ENCODE measurements around the gene S100A9.

The S100A9 gene

DNA sequence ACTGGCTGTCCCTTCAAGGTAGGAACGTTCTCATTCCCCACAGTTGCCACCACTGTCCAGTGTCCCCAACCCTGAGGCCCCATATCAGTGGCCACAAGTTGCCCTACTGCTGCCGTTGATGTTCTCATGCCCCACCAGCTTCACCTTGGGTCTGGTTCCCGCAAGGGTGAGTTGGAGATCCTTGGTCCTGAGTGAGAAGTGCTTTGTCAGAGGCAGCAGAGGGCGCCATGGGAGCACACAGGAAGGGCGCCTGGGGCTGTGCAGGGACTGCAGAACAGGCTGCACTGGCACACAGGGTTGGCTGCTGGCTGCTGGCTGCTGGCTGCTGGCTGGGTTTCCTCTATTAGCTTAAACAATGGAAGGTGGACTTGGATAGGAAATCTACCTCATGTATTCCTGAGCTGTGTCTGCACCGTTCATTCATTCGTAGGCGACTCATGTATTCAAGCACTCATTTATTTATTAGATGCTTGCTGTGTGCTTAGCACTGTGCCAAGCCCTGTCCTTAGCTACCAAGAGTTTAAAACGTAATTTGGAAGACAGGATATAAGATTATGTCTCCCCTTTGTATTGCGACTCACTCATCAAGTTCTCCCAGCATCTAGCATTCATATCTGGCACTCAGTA lies 2.1 kb upstream of the S100A9 start:
- Histone ChIP-seq H2AFZ (ENCODE audit: low read depth, low read length) (no peak overlapping the region), H3K4me3 (ENCODE audit: insufficient read depth in 1 of 2, low read depth in 1 of 2, low read length in 2 of 2) (no peak overlapping the region), H3K4me2 (ENCODE audit: low read length, poor library complexity, severe bottlenecking) (no peak overlapping the region), H3K9ac (ENCODE audit: low read length) (no peak overlapping the region), H3K36me3 (ENCODE audit: control insufficient read depth in 1 of 2, insufficient read depth in 2 of 2, low read depth in 1 of 2, low read length in 2 of 2) (no peaks in the 10 kb centered on the region), H4K91ac (ENCODE audit: low read length) (no peak overlapping the region), H2BK12ac (ENCODE audit: low read length in 2 of 2) (no peak overlapping the region), H2BK15ac (ENCODE audit: low read depth, poor library complexity, severe bottlenecking) (no peak overlapping the region), H2AK5ac (ENCODE audit: low read length, severe bottlenecking) (no peak overlapping the region), H3K4me1 (ENCODE audit: control insufficient read depth, insufficient read depth, low read depth, low read length) (no peaks in the 10 kb centered on the region), H3K9me3 (ENCODE audit: control insufficient read depth, low read length) (no peaks in the 10 kb centered on the region), H3K79me1 (replicated peaks; ENCODE audit: low read length, poor library complexity, severe bottlenecking) (no peaks in the 10 kb centered on the region), H3K14ac (ENCODE audit: low read length in 2 of 2) (no peak overlapping the region), H3K27ac (ENCODE audit: low read length, poor library complexity, severe bottlenecking) (no peak overlapping the region), H3K27me3 (ENCODE audit: control insufficient read depth in 1 of 2, insufficient read depth in 1 of 2, low read length in 2 of 2) (peaks cover 0 to 74% of the 10 kb centered on the region in 2 experiments), H2BK120ac (ENCODE audit: low read depth, low read length) (no peak overlapping the region), H4K8ac (ENCODE audit: low read length) (no peak overlapping the region), H3K23ac (ENCODE audit: low read length in 2 of 2) (no peak overlapping the region), H3K4ac (ENCODE audit: low read depth in 1 of 2, low read length in 2 of 2) (no peak overlapping the region), H2BK5ac (ENCODE audit: low read depth, low read length, poor library complexity, severe bottlenecking) (no peak overlapping the region), H3K18ac (ENCODE audit: low read depth in 1 of 2, low read length in 2 of 2) (no peak overlapping the region)
- DNase-seq = peak; percentile 24
- whole genome bisulfite sequencing = 43% methylated on average over 7 of the region's 10 CpGs

DNA sequence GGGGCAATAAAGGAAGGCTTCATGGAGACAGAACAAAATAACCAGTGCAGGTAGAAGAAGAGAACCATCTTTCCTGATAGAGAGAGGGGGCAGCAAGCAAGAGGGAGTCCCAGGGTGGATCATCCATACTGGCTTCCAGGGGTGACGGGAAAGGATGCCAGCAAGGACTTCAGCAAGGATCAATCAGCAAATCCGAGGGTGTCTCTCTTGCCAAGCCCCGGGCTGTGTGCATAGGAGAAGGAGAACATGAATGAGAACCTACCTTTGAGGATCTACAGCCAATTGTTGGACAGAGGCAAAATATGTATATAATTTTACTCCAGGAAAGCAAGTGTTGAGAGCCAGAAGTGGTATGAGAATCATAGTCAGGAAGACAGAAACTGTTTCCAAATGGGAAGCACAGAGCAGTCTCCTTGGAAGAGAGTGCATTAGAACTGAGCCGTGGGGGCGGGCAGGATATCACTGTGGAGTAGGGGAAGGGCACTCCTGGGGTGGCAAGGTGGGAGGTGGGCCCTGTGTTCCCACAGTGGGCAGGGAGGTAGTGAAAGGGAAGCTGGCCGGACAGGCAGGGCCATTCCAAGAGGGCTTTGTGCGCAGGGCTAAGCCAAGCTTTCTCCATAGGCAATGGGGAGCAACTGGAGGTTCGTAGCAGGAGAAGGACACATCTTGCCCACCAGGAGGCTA lies 1.1 kb upstream of the S100A9 start:
- no peak overlapping the region for H2AFZ ChIP-seq (ENCODE audit: low read depth, low read length)

DNA sequence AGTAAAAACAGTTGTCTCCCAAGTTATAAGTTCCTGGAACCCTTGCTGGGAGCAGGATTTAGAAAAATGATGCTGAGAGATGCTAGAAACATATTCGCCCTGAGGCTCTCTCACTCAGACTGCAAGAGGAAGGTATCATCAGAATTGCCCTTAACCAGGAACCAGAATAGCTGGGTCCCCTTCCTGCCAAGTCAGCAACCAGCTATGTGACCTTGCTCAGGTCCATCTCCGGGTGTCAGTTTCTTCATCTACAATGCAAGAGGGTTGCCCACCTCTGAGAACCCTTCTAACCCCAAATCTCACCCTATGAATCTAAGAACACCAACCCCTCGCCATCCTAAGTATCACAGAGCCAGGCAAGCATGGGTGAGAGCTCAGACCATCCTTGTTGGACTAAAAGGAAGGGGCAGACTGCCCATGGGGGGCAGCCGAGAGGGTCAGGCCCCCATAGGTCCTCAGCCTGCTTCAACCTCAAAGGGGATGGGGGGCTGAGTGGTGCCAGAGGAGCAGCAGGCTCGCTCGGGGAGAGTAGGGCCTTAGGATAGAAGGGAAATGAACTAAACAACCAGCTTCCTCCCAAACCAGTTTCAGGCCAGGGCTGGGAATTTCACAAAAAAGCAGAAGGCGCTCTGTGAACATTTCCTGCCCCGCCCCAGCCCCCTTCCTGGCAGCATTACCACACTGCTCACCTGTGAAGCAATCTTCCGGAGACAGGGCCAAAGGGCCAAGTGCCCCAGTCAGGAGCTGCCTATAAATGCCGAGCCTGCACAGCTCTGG lies 390 bp upstream of the S100A9 start:
- H2BK15ac ChIP-seq (ENCODE audit: low read depth, poor library complexity, severe bottlenecking) = no peak overlapping the region
- no peak overlapping the region for H4K91ac ChIP-seq (ENCODE audit: low read length)
- no peak overlapping the region for H4K8ac ChIP-seq (ENCODE audit: low read length)
- H3K9ac ChIP-seq (ENCODE audit: low read length) = no peak overlapping the region
- no peak overlapping the region for H3K4me3 ChIP-seq (ENCODE audit: insufficient read depth in 1 of 2, low read depth in 1 of 2, low read length in 2 of 2)
- no peak overlapping the region for H2BK12ac ChIP-seq (ENCODE audit: low read length in 2 of 2)
- H3K79me1 ChIP-seq (replicated peaks; ENCODE audit: low read length, poor library complexity, severe bottlenecking) = no peaks in the 10 kb centered on the region
- no peaks in the 10 kb centered on the region for H3K9me3 ChIP-seq (ENCODE audit: control insufficient read depth, low read length)
- H2AFZ ChIP-seq (ENCODE audit: low read depth, low read length) = no peak overlapping the region
- H3K4me2 ChIP-seq (ENCODE audit: low read length, poor library complexity, severe bottlenecking) = no peak overlapping the region
- no peak overlapping the region for H3K4ac ChIP-seq (ENCODE audit: low read depth in 1 of 2, low read length in 2 of 2)
- H3K4me1 ChIP-seq (ENCODE audit: control insufficient read depth, insufficient read depth, low read depth, low read length) = no peaks in the 10 kb centered on the region
- WGBS = 80% methylated on average over 10 of the region's 10 CpGs
- no peak overlapping the region for H3K18ac ChIP-seq (ENCODE audit: low read depth in 1 of 2, low read length in 2 of 2)
- H2BK5ac ChIP-seq (ENCODE audit: low read depth, low read length, poor library complexity, severe bottlenecking) = no peak overlapping the region
- H3K23ac ChIP-seq (ENCODE audit: low read length in 2 of 2) = no peak overlapping the region
- no peak overlapping the region for H2AK5ac ChIP-seq (ENCODE audit: low read length, severe bottlenecking)
- H2BK120ac ChIP-seq (ENCODE audit: low read depth, low read length) = no peak overlapping the region
- no peak for DNase-seq
- no peaks in the 10 kb centered on the region for H3K36me3 ChIP-seq (ENCODE audit: control insufficient read depth in 1 of 2, insufficient read depth in 2 of 2, low read depth in 1 of 2, low read length in 2 of 2)
- H3K27ac ChIP-seq (ENCODE audit: low read length, poor library complexity, severe bottlenecking) = no peak overlapping the region
- peaks cover 7 to 77% of the 10 kb centered on the region in 2 experiments for H3K27me3 ChIP-seq (ENCODE audit: control insufficient read depth in 1 of 2, insufficient read depth in 1 of 2, low read length in 2 of 2)
- no peak overlapping the region for H3K14ac ChIP-seq (ENCODE audit: low read length in 2 of 2)

More for the DNA sequence above, 1.1 kb upstream of the S100A9 start:
- no peak overlapping the region for H3K4ac ChIP-seq (ENCODE audit: low read depth in 1 of 2, low read length in 2 of 2)
- no peak overlapping the region for H2BK12ac ChIP-seq (ENCODE audit: low read length in 2 of 2)
- H3K14ac ChIP-seq (ENCODE audit: low read length in 2 of 2) = no peak overlapping the region
- no peak overlapping the region for H3K4me3 ChIP-seq (ENCODE audit: insufficient read depth in 1 of 2, low read depth in 1 of 2, low read length in 2 of 2)
- H3K9ac ChIP-seq (ENCODE audit: low read length) = no peak overlapping the region
- no peaks in the 10 kb centered on the region for H3K9me3 ChIP-seq (ENCODE audit: control insufficient read depth, low read length)
- H3K79me1 ChIP-seq (replicated peaks; ENCODE audit: low read length, poor library complexity, severe bottlenecking) = no peaks in the 10 kb centered on the region
- H3K27me3 ChIP-seq (ENCODE audit: control insufficient read depth in 1 of 2, insufficient read depth in 1 of 2, low read length in 2 of 2) = peaks cover 3 to 69% of the 10 kb centered on the region in 2 experiments
- no peak overlapping the region for H4K8ac ChIP-seq (ENCODE audit: low read length)
- no peak overlapping the region for H2BK15ac ChIP-seq (ENCODE audit: low read depth, poor library complexity, severe bottlenecking)
- H3K27ac ChIP-seq (ENCODE audit: low read length, poor library complexity, severe bottlenecking) = no peak overlapping the region
- no peak overlapping the region for H3K18ac ChIP-seq (ENCODE audit: low read depth in 1 of 2, low read length in 2 of 2)
- H3K4me2 ChIP-seq (ENCODE audit: low read length, poor library complexity, severe bottlenecking) = no peak overlapping the region
- no peak for DNase-seq
- H2BK120ac ChIP-seq (ENCODE audit: low read depth, low read length) = no peak overlapping the region
- no peak overlapping the region for H2BK5ac ChIP-seq (ENCODE audit: low read depth, low read length, poor library complexity, severe bottlenecking)
- H3K23ac ChIP-seq (ENCODE audit: low read length in 2 of 2) = no peak overlapping the region
- 73% methylated on average over 8 of the region's 8 CpGs for WGBS
- H2AK5ac ChIP-seq (ENCODE audit: low read length, severe bottlenecking) = no peak overlapping the region
- no peaks in the 10 kb centered on the region for H3K36me3 ChIP-seq (ENCODE audit: control insufficient read depth in 1 of 2, insufficient read depth in 2 of 2, low read depth in 1 of 2, low read length in 2 of 2)
- H3K4me1 ChIP-seq (ENCODE audit: control insufficient read depth, insufficient read depth, low read depth, low read length) = no peaks in the 10 kb centered on the region
- no peak overlapping the region for H4K91ac ChIP-seq (ENCODE audit: low read length)

DNA sequence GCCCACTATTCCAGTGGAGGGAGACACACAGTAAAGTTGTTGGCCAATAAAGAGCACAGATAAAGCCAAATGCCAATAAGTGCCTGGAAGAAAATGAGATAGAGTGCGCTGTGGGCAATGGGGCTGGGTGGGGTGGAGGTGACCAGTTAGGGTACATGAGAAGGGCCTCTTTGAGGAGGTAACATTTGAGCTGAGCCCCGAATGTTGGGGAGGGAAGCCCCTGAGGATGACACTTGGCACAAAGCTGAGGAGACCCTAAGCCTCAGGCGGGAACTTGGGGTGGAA lies 979 bp downstream of the S100A9 start:
- no peak overlapping the region for H3K9ac ChIP-seq (ENCODE audit: low read length)
- H2BK120ac ChIP-seq (ENCODE audit: low read depth, low read length) = no peak overlapping the region
- no peak overlapping the region for H3K14ac ChIP-seq (ENCODE audit: low read length in 2 of 2)
- no peaks in the 10 kb centered on the region for H3K79me1 ChIP-seq (replicated peaks; ENCODE audit: low read length, poor library complexity, severe bottlenecking)
- H2BK5ac ChIP-seq (ENCODE audit: low read depth, low read length, poor library complexity, severe bottlenecking) = no peak overlapping the region
- no peak overlapping the region for H3K4me3 ChIP-seq (ENCODE audit: insufficient read depth in 1 of 2, low read depth in 1 of 2, low read length in 2 of 2)
- H3K27me3 ChIP-seq (ENCODE audit: control insufficient read depth in 1 of 2, insufficient read depth in 1 of 2, low read length in 2 of 2) = peaks cover 15 to 82% of the 10 kb centered on the region in 2 experiments
- no peaks in the 10 kb centered on the region for H3K9me3 ChIP-seq (ENCODE audit: control insufficient read depth, low read length)
- H4K8ac ChIP-seq (ENCODE audit: low read length) = no peak overlapping the region
- no peak overlapping the region for H2AFZ ChIP-seq (ENCODE audit: low read depth, low read length)
- H2BK15ac ChIP-seq (ENCODE audit: low read depth, poor library complexity, severe bottlenecking) = no peak overlapping the region
- H4K91ac ChIP-seq (ENCODE audit: low read length) = no peak overlapping the region
- no peaks in the 10 kb centered on the region for H3K36me3 ChIP-seq (ENCODE audit: control insufficient read depth in 1 of 2, insufficient read depth in 2 of 2, low read depth in 1 of 2, low read length in 2 of 2)
- WGBS = 57% methylated on average over 3 of the region's 3 CpGs
- H3K27ac ChIP-seq (ENCODE audit: low read length, poor library complexity, severe bottlenecking) = no peak overlapping the region
- H3K18ac ChIP-seq (ENCODE audit: low read depth in 1 of 2, low read length in 2 of 2) = no peak overlapping the region
- no peaks in the 10 kb centered on the region for H3K4me1 ChIP-seq (ENCODE audit: control insufficient read depth, insufficient read depth, low read depth, low read length)
- no peak overlapping the region for H2BK12ac ChIP-seq (ENCODE audit: low read length in 2 of 2)
- no peak overlapping the region for H3K23ac ChIP-seq (ENCODE audit: low read length in 2 of 2)
- DNase-seq = no peak
- no peak overlapping the region for H2AK5ac ChIP-seq (ENCODE audit: low read length, severe bottlenecking)
- no peak overlapping the region for H3K4ac ChIP-seq (ENCODE audit: low read depth in 1 of 2, low read length in 2 of 2)
- H3K4me2 ChIP-seq (ENCODE audit: low read length, poor library complexity, severe bottlenecking) = no peak overlapping the region
